HL-60 (cell line): ENCODE results near the gene ABHD8.

Experiments used
- CTCF ChIP-seq: IDR thresholded peaks from one replicate; pipeline ENCODE4 v1.5.1; 2011; ENCODE audit warnings: low read length, control low read depth, inconsistent platforms; ENCODE audit not compliant: insufficient read depth
- POLR2AphosphoS5 ChIP-seq: IDR thresholded peaks from 2 replicates; pipeline ENCODE4 v1.6.1; 2012; ENCODE audit warnings: low read depth
- REST ChIP-seq: IDR thresholded peaks from 2 replicates; pipeline ENCODE4 v1.6.1; 2012; ENCODE audit warnings: low read depth; ENCODE audit not compliant: insufficient replicate concordance

GRCh38 chr19:17303167-17303939, at the start of gene ABHD8:
- TF ChIP-seq CTCF, result no peak
- TF ChIP-seq POLR2AphosphoS5, result no peak; the same call in 1 of the 2 replicates
- no peak for TF ChIP-seq REST
